Stimulated activated CD8-positive, alpha-beta memory T cell treated with anti-CD3 and anti-CD28 coated beads, Interleukin-12 subunit alpha, Interleukin-12 subunit beta, amount 100 ng/mL, for 4 hours (primary cell): Measurements from ENCODE around the gene ALDOB.

Experiments used
- DNase-seq: peaks from one replicate; pipeline ENCODE4 v3.0.0-alpha.2; 2020; ENCODE audit warnings: low read depth

The ALDOB gene

GRCh38 chr9:101435601-101436079 lies at the start of gene ALDOB:
Gene ALDOB, minus strand, starts transcription at chr9:101435774. Its CDS starts 4,887 bp downstream, at chr9:101430887.
- no peak for DNase-seq

- DNase-seq: no peak
These were observed 48.5 kb upstream of the ALDOB start for GRCh38 chr9:101484046-101484445.

GRCh38 chr9:101481261-101481660 lies 45.7 kb upstream of the ALDOB start:
- DNase-seq: no peak

- no peak for DNase-seq
These were observed 44.8 kb upstream of the ALDOB start for GRCh38 chr9:101480386-101480785.

- no peak for DNase-seq
These were observed 43.9 kb upstream of the ALDOB start for GRCh38 chr9:101479338-101480030.

GRCh38 chr9:101478906-101479305 lies 43.3 kb upstream of the ALDOB start:
- no peak for DNase-seq

- DNase-seq: no peak
These were observed 42.9 kb upstream of the ALDOB start for GRCh38 chr9:101478444-101478843.

GRCh38 chr9:101477736-101478135 lies 42.2 kb upstream of the ALDOB start:
- no peak for DNase-seq

- no peak for DNase-seq
These were observed 41.6 kb upstream of the ALDOB start for GRCh38 chr9:101477214-101477613.

GRCh38 chr9:101476576-101477208 lies 41.1 kb upstream of the ALDOB start:
- DNase-seq: no peak

- no peak for DNase-seq
These were observed 37.3 kb upstream of the ALDOB start for GRCh38 chr9:101472891-101473290.

- DNase-seq: no peak
These were observed 35.4 kb upstream of the ALDOB start for GRCh38 chr9:101470929-101471328.

- no peak for DNase-seq
These were observed 34.4 kb upstream of the ALDOB start for GRCh38 chr9:101470021-101470420.

GRCh38 chr9:101469026-101469425 lies 33.5 kb upstream of the ALDOB start:
- no peak for DNase-seq

- no peak for DNase-seq
These were observed 32.5 kb upstream of the ALDOB start for GRCh38 chr9:101468116-101468515.

GRCh38 chr9:101467690-101468089 lies 32.1 kb upstream of the ALDOB start:
- DNase-seq: no peak

GRCh38 chr9:101466863-101467262 lies 31.3 kb upstream of the ALDOB start:
- no peak for DNase-seq

GRCh38 chr9:101465326-101465915 lies 29.8 kb upstream of the ALDOB start:
- no peak for DNase-seq

- DNase-seq: no peak
These were observed 27.8 kb upstream of the ALDOB start for GRCh38 chr9:101463397-101463796.

- DNase-seq: no peak
These were observed 27.0 kb upstream of the ALDOB start for GRCh38 chr9:101462558-101462957.

- no peak for DNase-seq
These were observed 25.4 kb upstream of the ALDOB start for GRCh38 chr9:101460965-101461364.

GRCh38 chr9:101458963-101459631 lies 23.5 kb upstream of the ALDOB start:
- no peak for DNase-seq

GRCh38 chr9:101457003-101457402 lies 21.4 kb upstream of the ALDOB start:
- no peak for DNase-seq
